ENCODE results near the gene ZRANB1.
A peak's percentile ranks its signal among the peaks of the same experiment; 100 is the strongest.
"Not testable (repeated sequence)": the region's sequence is repeated elsewhere in the genome, so short reads cannot be mapped to it uniquely, and the experiment has no call there.

The ZRANB1 gene

DNA sequence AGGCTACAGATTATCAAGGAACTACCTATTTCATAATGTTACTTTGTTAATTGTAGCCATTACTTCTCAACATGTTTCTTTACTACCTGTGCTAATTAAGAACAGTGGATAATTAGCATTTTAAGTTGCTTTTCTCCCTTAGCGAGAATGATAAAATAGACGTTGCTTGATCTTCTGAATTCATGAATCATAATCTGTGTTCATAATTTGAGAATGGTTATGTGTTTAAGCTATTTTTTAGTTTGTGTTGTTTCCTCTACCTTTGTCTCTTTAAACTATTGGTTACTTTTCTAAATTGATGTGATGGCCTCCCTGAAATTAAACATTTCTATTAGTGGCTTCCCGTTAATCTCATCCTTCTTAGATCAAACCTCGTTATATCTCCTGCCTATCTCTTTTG lies at the start of gene ZRANB1:
Gene ZRANB1 (plus strand): TSS at position 301 of the 400 bp plus-strand sequence. CDS start 371 bp downstream, outside the sequence.
- Mint-ChIP-seq H3K27ac (peak within 1 kb of the TSS; percentile 76), H3K9me3 (no peaks in the 10 kb centered on the region), H3K4me1 (peaks cover 22% of the 10 kb centered on the region), H3K36me3 (peaks cover 32% of the 10 kb centered on the region), H3K4me3 (no peak within 1 kb of the TSS)
- no peak for ATAC-seq
- no peak for DNase-seq (ENCODE audit: low spot score in 2 of 2)

DNA sequence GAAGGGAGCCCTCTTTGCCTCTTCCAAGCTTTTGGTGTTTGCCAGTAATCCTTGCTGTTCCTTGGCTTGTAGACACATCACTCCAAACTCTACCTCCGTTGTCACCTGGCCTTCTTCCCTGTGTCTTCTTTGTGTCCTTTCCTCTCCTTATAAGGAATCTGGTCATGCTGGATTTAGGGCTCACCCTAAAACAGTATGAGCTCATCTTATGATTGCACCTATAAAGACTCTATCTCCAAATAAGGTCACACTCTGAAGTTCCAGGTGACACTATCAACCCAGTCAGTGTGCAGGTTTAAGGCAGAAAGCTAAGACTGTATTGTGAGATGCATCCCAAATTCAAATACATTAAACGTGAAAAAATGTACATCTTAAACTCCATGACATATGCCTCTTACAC lies 49.0 kb upstream of the ZRANB1 start:
- ATAC-seq (no peak), DNase-seq (ENCODE audit: low spot score in 2 of 2) (no peak)
- Mint-ChIP-seq H3K27ac (no peak overlapping the region), H3K9me3 (no peaks in the 10 kb centered on the region), H3K36me3 (no peaks in the 10 kb centered on the region), H3K4me3 (no peak overlapping the region), H3K4me1 (no peaks in the 10 kb centered on the region)

DNA sequence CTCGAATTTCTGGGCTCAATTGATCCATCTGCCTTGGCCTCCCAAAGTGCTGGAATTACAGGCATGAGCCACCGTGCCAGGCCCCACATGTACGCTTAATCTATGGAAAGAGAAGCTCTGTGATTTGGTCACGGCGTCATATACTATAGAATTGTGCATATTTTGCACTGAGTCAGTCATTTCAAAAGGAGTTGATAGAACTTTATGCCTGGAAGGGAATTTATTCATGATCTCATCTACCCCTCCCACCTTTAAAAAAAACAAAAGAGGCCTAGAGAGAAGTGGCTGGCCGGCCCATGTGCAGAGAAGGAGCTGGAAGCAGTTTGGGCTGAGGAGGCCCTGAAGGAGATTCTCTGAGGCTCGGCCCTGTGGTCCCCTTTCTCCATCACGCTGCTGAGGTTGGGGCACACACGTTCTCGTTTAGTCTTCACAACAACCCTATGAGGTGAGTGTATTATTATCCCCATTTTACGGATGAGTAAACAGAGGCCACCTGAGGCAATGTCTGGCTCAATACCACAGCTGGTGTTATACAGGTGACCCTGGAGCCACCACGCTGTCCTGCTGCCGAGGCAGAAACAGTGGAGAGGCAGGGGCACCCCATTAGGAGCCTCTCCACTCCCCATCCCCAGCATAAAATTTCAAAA lies 47.2 kb upstream of the ZRANB1 start:
- H3K27ac Mint-ChIP-seq: no peak overlapping the region
- no peaks in the 10 kb centered on the region for H3K4me1 Mint-ChIP-seq
- no peaks in the 10 kb centered on the region for H3K9me3 Mint-ChIP-seq
- H3K4me3 Mint-ChIP-seq: no peak overlapping the region
- H3K36me3 Mint-ChIP-seq: no peaks in the 10 kb centered on the region
- DNase-seq (ENCODE audit: low spot score in 2 of 2) (no peak), ATAC-seq (no peak)

DNA sequence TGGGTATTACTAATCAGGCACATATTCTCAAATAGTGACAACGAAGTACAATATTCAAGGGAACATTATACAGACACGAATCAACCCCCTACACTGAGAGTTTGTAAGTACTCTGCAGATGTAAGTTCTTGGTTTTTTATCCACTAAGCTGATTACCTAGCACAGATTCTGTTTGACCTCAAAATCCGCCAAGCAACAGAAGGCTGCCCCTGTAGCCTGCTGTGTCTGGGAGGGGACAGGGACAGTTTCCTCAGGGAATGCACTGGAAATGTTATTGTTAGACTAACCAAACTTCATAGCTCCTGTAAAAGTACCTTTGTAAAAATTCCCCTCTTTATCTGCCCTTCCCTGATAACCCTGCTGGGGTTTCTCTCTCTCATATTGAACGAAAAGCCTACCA lies 45.2 kb upstream of the ZRANB1 start:
- H3K9me3 Mint-ChIP-seq: no peaks in the 10 kb centered on the region
- no peak for DNase-seq (ENCODE audit: low spot score in 2 of 2)
- no peak for ATAC-seq

DNA sequence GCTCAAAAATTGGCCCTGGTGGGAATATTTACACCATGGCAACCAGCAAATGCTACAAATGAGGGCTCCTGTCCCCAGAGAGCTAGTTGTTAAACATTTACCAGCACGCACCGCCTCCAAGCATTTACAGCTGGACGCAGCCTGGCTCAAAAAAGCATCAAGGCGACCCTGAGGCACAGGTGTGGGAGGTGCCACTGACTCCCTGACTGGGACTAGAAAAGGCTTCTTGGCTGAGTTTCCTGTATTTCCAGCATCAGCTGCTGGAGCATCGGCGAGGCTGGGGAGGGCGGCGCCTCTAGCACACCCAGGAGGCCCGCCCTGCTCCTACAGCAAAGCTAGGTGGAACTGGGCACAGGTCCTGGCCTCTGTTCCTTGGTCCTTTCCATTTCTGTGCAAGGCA lies 43.5 kb upstream of the ZRANB1 start:
- Mint-ChIP-seq H3K4me3 (no peak overlapping the region), H3K9me3 (no peaks in the 10 kb centered on the region), H3K4me1 (no peaks in the 10 kb centered on the region), H3K36me3 (no peaks in the 10 kb centered on the region), H3K27ac (no peak overlapping the region)
- DNase-seq (ENCODE audit: low spot score in 2 of 2): no peak
- ATAC-seq: no peak

More for the DNA sequence above, 45.2 kb upstream of the ZRANB1 start:
- H3K4me3 Mint-ChIP-seq: no peak overlapping the region
- no peaks in the 10 kb centered on the region for H3K4me1 Mint-ChIP-seq
- no peaks in the 10 kb centered on the region for H3K36me3 Mint-ChIP-seq
- no peak overlapping the region for H3K27ac Mint-ChIP-seq

DNA sequence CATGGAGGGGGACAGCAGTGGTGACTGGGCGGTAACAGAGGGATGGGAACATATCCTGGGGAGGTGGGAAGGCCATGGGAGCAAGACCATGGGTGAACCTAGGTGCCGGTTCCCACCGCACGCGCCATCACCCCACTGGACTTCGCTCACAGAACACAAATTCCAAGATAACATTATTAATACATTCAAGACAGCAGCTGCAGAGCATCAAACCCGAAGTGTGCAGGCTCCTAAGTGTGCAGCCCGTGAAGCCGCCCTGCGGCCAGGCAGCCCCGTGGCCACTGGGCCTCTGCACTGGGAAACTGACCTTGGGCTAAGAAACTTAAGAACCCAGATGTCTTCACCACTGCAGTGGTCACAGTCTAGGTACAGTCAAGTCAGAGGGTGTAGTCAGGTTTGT lies 42.8 kb upstream of the ZRANB1 start:
- Mint-ChIP-seq H3K9me3 (no peaks in the 10 kb centered on the region), H3K27ac (no peak overlapping the region), H3K4me3 (no peak overlapping the region), H3K4me1 (no peaks in the 10 kb centered on the region), H3K36me3 (no peaks in the 10 kb centered on the region)
- no peak for DNase-seq (ENCODE audit: low spot score in 2 of 2)
- no peak for ATAC-seq

DNA sequence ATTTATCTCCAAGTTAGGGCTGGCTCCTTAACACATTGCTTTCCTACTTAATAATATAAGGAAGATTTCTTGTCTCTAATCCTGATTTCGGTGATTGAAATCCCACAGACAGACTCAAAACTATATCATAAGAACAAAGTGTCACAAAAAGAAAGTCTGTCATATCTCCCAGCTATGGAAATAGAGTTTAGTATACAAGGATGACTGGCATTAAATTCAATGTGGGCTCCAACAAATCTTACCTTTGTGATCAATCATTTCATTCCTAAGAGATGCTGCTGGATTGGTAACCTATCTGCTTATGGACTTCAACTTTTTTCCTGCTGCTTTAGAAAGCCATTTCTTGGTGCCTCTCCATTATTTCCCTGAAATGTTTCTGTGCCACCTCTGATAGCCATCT lies 39.5 kb upstream of the ZRANB1 start:
- Mint-ChIP-seq H3K27ac (no peak overlapping the region), H3K9me3 (no peaks in the 10 kb centered on the region), H3K36me3 (no peaks in the 10 kb centered on the region), H3K4me3 (no peak overlapping the region), H3K4me1 (no peaks in the 10 kb centered on the region)
- ATAC-seq: no peak
- no peak for DNase-seq (ENCODE audit: low spot score in 2 of 2)

DNA sequence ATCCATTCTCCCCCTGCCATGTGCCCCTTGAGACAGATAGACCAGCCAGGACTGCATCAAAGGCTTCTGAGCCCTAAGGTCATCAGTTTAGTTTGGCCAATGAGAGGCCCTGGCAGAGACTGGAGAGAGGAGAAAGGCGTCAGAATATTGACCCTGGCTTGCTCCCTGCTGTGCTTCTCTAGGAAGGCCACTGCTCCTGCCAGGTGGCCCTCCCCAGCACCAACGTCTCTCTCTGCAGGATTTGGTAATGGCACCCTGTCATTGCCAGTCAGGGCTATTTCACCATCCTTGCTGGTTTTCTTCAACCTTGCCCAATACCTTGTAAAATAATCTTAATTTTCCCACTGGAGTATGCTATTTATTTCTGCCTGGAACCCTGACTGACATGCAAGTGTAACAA lies 38.8 kb upstream of the ZRANB1 start:
- no peak for DNase-seq (ENCODE audit: low spot score in 2 of 2)
- Mint-ChIP-seq H3K4me1 (no peaks in the 10 kb centered on the region), H3K9me3 (no peaks in the 10 kb centered on the region), H3K4me3 (no peak overlapping the region), H3K36me3 (no peaks in the 10 kb centered on the region), H3K27ac (no peak overlapping the region)
- no peak for ATAC-seq

DNA sequence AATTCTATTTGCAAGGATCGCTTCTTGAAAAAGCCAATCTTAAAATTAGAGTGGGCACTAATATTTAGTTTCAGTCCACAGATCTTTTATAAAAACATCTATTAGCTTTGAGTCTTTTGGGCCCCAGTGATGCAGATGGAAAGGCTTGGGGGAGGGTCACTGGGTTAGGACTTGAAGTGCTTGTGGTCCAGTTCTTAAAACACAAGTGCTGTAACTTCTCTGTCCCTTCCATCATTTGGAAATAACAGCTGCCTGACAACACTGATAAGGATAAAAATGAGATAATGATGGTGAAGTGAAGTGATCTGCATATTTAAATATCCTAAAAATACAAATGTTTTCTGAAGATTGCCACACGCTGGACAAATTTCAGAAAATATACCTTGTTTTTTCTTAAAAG lies 37.1 kb upstream of the ZRANB1 start:
- Mint-ChIP-seq H3K9me3 (no peaks in the 10 kb centered on the region), H3K36me3 (no peaks in the 10 kb centered on the region), H3K4me1 (no peaks in the 10 kb centered on the region), H3K4me3 (no peak overlapping the region), H3K27ac (no peak overlapping the region)
- ATAC-seq (no peak), DNase-seq (ENCODE audit: low spot score in 2 of 2) (no peak)

DNA sequence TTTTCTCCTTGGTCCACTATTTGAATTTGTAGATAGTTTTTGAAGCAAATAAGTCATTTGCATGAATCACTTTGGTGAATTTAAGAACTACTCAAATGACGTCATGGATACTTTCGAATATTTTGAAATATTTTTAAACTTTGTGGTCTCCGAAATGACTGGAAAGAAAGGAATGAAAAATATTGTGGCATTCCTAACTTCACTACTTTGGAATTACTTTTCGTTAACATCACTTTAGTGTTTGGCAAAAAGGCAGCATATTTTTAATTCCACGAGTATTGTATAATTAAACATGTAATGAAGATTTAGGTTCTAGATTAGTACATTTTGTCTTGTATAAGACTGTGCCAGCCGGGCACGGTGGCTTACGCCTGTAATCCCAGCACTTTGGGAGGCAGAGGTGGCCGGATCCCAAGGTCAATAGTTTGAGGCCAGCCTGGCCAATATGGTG lies 35.3 kb upstream of the ZRANB1 start:
- Mint-ChIP-seq H3K4me3 (no peak overlapping the region), H3K27ac (no peak overlapping the region), H3K4me1 (no peaks in the 10 kb centered on the region), H3K36me3 (no peaks in the 10 kb centered on the region), H3K9me3 (no peaks in the 10 kb centered on the region)
- no peak for DNase-seq (ENCODE audit: low spot score in 2 of 2)
- ATAC-seq: no peak

DNA sequence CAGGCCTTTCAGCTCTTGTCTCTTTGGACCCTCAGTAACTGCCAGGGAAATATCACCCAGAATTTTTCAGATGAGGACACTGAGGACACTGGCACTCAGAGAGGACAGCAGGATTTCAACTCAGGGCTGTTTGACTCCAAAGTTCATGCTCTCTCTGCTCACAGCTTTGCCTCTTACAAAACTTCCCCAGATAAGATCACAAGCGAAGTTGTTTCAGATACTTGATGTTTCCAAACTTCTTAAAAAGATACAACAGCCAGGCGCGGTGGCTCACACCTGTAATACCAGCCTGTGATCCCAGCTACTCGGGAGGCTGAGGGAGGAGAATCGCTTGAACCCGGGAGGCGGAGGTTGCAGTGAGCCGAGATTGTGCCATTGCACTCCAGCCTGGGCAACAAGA lies 32.4 kb upstream of the ZRANB1 start:
- ATAC-seq (no peak), DNase-seq (ENCODE audit: low spot score in 2 of 2) (no peak)
- Mint-ChIP-seq H3K36me3 (no peaks in the 10 kb centered on the region), H3K4me3 (no peak overlapping the region), H3K4me1 (no peaks in the 10 kb centered on the region), H3K9me3 (no peaks in the 10 kb centered on the region), H3K27ac (no peak overlapping the region)

DNA sequence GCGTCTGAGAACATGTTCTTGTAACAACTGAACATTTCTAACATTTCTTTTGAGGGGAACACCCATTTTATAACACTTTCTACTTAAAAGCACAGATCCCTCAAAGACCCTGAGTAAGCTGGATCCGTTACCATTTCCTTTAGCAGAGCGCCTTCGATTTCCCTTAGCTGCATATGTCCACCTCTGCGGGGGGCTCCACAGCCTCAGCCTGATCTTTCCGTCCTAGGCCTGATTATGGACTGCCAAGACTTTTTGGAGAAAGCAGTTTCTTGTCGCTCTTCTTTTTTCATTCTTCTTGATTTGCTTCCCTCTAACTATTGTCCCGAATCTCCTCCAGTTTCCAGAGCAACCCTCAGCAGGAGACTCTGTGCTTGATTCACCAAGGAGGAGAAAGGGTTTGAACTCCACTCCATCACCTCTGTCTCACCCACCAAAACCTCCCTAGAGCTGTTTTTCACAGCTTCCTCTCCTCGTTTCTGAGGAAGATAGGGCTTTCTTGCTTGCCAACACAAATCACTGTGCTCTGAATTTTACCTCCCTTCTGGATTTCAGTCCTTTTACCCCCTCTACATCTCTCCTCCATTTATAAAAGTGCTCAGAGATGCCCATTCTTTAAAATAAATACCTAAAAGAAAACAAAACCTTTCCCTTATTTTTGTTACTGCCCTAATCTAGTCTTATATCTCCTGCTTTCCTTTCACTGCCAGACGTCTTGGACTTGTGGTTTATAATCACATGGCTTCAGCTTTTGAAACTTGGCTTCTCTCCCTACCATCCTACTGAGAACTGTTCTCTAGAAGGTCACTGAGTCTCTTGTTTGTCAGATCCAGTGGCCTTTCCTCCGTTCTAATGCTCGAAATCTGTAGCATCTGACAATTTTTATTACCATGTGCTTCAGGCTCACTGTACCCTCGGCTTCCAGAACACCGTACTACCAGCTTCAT lies 30.5 kb upstream of the ZRANB1 start:
- H3K4me3 Mint-ChIP-seq: no peak overlapping the region
- ATAC-seq (no peak), DNase-seq (ENCODE audit: low spot score in 2 of 2) (no peak)

DNA sequence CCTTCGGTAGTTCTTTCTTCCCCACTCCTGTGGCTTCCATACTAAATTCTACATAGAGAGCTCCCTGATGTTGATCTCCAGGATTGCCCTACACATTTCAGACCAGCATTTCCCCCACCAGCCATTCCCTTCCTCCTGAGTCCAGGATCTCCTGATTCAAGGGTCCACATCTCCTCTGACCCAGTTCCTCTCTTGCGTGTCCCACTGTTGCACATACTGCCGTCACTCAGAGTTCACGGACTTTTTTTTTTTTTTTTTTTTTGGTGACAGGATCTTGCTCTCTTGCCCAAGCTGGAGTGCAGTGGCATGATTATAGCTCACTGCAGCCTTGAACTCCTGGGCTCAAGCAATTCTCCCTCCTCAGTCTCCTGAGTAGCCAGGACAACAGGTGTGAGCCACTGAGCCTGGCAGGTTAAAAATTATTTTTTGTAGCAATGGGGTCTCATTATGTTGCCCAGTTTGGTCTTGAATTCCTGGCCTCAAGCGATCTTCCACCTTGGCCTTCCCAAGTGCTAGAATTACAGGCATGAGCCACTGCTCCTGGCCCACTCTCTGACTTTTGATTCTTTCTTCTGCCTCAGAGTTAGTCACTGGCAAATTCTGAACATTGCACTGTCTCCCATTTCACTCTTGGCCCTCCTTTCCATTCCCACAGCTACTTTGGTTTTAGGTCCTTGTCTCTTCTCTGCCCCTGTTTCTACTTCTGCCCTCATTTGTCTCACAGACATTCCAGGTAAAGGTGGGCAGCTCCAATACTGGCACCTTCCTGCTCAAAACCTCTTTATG lies 29.6 kb upstream of the ZRANB1 start:
- no peak for ATAC-seq
- no peak overlapping the region for H3K27ac Mint-ChIP-seq

More for the DNA sequence above, 30.5 kb upstream of the ZRANB1 start:
- no peaks in the 10 kb centered on the region for H3K4me1 Mint-ChIP-seq
- H3K9me3 Mint-ChIP-seq: no peaks in the 10 kb centered on the region
- H3K36me3 Mint-ChIP-seq: peaks cover 5% of the 10 kb centered on the region
- no peak overlapping the region for H3K27ac Mint-ChIP-seq

DNA sequence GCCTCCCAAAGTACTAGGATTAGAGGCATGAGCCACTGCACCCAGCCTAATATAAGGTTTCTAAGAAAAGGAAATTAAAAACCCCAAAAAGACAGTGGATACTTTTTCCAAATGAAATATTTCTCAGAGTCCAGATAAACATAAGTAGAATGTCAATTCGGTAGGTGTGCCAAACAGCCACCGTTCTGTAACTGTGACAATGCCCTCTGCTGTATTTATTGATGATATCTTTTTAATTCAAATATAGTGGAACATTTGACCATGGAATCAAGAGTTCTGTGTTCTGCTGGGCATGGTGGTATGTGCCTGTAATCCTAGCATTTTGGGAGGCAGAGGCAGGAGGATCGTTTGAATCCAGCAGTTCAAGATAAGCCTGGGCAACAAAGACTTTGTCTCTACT lies 28.8 kb upstream of the ZRANB1 start:
- H3K4me3 Mint-ChIP-seq: no peak overlapping the region
- ATAC-seq: no peak
- no peak for DNase-seq (ENCODE audit: low spot score in 2 of 2)
- H3K27ac Mint-ChIP-seq: no peak overlapping the region
- H3K9me3 Mint-ChIP-seq: no peaks in the 10 kb centered on the region
- H3K36me3 Mint-ChIP-seq: peaks cover 12% of the 10 kb centered on the region
- H3K4me1 Mint-ChIP-seq: peaks cover 5% of the 10 kb centered on the region

More for the DNA sequence above, 29.6 kb upstream of the ZRANB1 start:
- H3K9me3 Mint-ChIP-seq: no peaks in the 10 kb centered on the region
- H3K36me3 Mint-ChIP-seq: peaks cover 6% of the 10 kb centered on the region
- DNase-seq (ENCODE audit: low spot score in 2 of 2): no peak
- H3K4me1 Mint-ChIP-seq: no peaks in the 10 kb centered on the region
- no peak overlapping the region for H3K4me3 Mint-ChIP-seq

DNA sequence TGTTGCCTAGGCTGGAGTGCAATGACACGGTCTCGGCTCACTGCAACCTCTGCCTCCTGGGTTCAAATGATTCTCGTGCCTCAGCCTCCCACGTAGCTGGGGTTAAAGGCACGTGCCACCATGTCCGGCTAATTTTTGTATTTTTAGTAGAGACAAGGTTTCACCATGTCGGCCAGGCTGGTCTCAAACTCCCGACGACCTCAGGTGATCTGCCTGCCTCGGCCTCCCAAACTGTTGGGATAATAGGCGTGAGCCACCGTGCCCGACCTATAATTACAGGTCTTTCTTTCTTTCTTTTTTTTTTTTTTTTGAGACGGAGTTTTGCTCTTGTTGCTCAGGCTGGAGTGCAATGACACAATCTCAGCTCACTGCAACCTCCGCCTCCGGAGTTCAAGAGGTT lies 27.5 kb upstream of the ZRANB1 start:
- H3K27ac Mint-ChIP-seq; H3K4me3 Mint-ChIP-seq; DNase-seq (ENCODE audit: low spot score in 2 of 2); H3K9me3 Mint-ChIP-seq; ATAC-seq: not testable (repeated sequence)
- Mint-ChIP-seq H3K36me3 (peaks cover 12% of the 10 kb centered on the region), H3K4me1 (peaks cover 14% of the 10 kb centered on the region)
